ENCODE results near the gene SENP7.
"Not testable (repeated sequence)": the region's sequence is repeated elsewhere in the genome, so short reads cannot be mapped to it uniquely, and the experiment has no call there.

DNA sequence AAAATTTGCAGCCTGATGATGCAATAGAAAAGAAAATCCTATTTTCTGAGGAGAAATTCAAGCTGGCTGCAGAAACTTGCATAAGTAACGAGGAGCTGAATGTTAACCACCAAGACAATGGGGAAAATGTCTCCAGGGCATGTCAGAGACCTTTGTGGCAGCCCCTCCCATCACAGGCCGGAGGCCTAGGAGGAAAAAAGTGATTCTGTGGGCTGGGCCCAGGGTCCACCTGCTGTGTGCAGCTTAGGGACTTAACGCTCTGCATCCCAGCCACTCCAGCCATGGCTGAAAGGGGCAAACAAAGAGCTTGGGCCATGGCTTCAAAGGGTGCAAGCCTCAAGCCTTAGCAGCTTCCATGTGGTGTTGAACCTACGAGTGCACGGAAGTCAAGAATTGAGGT lies 40.4 kb upstream of the SENP7 start:
- TF ChIP-seq POLR2AphosphoS5, POLR2A (IDR thresholded peaks at IDR 0.05): not testable (repeated sequence)
- TF ChIP-seq, protein P1, sequence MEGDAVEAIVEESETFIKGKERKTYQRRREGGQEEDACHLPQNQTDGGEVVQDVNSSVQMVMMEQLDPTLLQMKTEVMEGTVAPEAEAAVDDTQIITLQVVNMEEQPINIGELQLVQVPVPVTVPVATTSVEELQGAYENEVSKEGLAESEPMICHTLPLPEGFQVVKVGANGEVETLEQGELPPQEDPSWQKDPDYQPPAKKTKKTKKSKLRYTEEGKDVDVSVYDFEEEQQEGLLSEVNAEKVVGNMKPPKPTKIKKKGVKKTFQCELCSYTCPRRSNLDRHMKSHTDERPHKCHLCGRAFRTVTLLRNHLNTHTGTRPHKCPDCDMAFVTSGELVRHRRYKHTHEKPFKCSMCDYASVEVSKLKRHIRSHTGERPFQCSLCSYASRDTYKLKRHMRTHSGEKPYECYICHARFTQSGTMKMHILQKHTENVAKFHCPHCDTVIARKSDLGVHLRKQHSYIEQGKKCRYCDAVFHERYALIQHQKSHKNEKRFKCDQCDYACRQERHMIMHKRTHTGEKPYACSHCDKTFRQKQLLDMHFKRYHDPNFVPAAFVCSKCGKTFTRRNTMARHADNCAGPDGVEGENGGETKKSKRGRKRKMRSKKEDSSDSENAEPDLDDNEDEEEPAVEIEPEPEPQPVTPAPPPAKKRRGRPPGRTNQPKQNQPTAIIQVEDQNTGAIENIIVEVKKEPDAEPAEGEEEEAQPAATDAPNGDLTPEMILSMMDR (IDR thresholded peaks at IDR 0.05) = not testable (repeated sequence)

All from breast epithelium (tissue), 3 donors.